T47D (cell line): ENCODE results near the gene DAB1.

Experiments
- DNase-seq, 2 experiments: peaks; one replicate each; pipeline versions ENCODE4 v3.0.0 to v3.0.0-alpha.2; 2011 to 2012; ENCODE audit warnings: low read depth in 1 of 2, low spot score in 1 of 2
- JUND ChIP-seq: IDR thresholded peaks from 2 replicates; pipeline ENCODE4 v1.6.1; 2012; ENCODE audit warnings: low read depth
- in situ Hi-C: cut with HindIII; loops from 2 replicates; pipeline ENCODE4 v1.10.0; 2016; ENCODE audit warnings: low sequenced_read_pairs, low pct_unique_long_range_greater_than_20kb

DAB1 gene

DNA sequence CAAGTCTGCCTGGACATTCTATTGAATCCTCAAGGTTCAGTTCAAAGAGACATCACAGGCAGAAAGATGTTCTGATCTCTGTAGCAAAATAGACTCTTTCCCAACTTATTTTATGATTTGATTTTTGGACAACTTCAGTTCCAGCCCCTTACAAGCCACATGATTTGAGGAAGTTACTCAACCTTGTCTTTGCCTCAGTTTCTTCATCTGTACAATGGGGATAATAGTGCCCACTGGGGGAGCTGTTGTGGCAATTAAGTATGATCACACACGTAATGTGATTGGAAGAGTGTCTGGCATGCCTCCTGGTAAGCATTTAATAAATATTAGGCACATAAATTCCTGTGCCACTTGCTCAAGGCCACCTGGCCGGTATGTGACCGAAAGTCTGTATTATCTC, 130.6 kb downstream of the DAB1 start:
- in situ Hi-C loops = no loop called here
- no peak for TF ChIP-seq JUND

DNA sequence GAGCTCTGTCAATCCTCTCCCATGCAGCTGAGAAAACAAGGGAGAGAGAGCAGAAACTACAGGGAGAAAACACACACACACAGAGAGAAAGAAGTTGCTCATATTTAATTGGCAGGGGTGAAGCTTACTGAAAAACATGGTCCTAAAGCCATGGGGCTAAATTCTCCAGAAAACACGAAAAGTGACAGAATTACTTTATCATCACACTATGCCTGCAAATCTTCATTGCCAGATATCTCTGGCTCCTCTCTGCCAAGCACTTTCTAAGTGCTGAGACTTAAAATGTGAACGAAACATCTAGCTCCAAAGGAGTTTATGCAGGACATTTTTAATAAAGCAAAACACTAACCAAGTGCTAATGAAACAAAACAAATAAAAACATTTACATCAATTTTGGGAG, 134.1 kb downstream of the DAB1 start:
- no peak for DNase-seq
- in situ Hi-C loops = no loop called here
- TF ChIP-seq JUND = no peak

More for the DNA sequence above, 130.6 kb downstream of the DAB1 start:
- DNase-seq = no peak

- in situ Hi-C loops = no loop called here
- no peak for TF ChIP-seq JUND
- DNase-seq = no peak
Measured at GRCh38 chr1:57285992-57286391, 137.9 kb downstream of the DAB1 start.

DNA sequence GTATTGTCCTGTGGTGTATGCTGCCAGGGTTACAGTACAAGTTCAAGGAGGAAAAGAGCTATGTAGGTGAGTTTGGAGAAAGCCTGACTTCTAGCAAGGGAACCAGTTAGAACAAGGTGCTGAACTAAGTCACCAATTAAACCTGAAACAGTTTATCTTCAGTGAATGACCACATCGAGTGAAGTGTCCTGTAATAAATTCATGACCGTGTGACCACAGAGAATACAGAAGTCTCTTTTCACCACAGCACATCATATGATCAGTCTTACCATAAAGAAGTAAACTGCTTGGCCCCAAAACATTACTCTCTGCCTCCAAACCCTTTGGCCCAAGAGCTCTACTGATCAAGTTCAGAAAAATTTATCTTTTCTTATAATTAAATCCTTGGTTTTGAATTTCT, 141.4 kb downstream of the DAB1 start:
- no peak for TF ChIP-seq JUND

GRCh38 chr1:57281324-57281723, 142.5 kb downstream of the DAB1 start:
- in situ Hi-C loops = no loop called here
- DNase-seq = no peak
- TF ChIP-seq JUND = no peak

More for the DNA sequence above, 141.4 kb downstream of the DAB1 start:
- in situ Hi-C loops = no loop called here
- no peak for DNase-seq

DNA sequence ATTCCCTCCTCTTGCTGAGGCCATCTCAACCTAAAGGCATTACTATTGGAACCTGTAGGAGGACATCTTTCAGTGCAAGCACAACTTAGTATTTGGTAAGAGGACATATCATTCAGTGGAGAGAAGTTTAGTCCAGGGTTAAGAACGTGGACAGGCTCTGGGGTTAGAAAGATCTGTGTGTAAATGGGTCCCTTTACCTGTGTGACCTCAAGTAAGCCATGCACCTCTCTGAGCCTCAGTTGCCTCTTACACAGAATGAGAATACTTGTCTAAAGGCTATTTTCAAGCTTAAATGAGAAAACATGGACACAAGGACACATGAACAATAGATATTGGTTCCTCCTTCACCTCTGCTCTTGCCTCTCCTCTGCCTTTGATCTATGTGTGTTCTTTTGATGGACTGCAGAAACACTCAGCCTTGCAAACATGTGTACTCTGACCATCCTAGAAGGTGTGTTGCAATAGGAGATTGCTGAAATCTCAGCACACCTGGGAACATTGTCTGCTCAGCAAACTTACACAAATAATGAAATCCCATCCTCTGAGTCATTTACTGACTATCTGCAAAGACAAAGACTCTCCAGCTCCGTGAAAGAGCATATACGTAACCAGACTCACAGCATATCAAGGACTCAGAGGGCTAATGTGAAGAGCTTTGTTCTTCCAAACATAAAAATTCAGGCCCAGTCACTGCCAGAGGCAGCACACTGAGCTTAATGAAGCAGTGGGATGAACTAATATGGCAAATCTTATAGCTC, 143.8 kb downstream of the DAB1 start:
- DNase-seq = no peak
- in situ Hi-C loops = no loop called here
- TF ChIP-seq JUND = no peak

- TF ChIP-seq JUND = no peak
- in situ Hi-C loops = no loop called here
Measured at GRCh38 chr1:57278558-57278957, 145.3 kb downstream of the DAB1 start.

GRCh38 chr1:57277681-57278080, 146.2 kb downstream of the DAB1 start:
- TF ChIP-seq JUND = no peak
- in situ Hi-C loops = no loop called here
- DNase-seq = no peak

More at GRCh38 chr1:57278558-57278957, 145.3 kb downstream of the DAB1 start:
- DNase-seq = no peak

DNA sequence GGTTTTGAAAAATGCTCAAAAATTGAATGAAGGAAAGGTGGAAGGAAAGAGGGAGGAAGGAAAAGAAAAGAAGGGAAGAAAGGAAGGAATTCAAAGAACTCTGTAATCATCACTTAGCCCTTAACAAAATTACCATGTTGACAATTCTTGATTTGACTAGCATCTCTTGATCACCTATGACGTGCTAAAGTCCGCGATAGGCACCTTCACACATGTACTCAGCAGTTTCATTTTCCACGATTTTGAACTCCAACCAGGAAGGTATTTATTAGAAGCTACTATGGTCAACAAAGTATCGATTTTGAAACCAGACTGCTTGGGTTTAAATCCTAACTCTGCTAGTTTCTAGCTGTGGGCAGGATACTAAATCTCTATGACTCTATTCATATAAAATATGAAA, 146.9 kb downstream of the DAB1 start:
- TF ChIP-seq JUND = no peak
- in situ Hi-C loops = no loop called here
- no peak for DNase-seq

- in situ Hi-C loops = no loop called here
- no peak for DNase-seq
- TF ChIP-seq JUND = no peak
Measured at GRCh38 chr1:57272601-57273000, 151.3 kb downstream of the DAB1 start.

DNA sequence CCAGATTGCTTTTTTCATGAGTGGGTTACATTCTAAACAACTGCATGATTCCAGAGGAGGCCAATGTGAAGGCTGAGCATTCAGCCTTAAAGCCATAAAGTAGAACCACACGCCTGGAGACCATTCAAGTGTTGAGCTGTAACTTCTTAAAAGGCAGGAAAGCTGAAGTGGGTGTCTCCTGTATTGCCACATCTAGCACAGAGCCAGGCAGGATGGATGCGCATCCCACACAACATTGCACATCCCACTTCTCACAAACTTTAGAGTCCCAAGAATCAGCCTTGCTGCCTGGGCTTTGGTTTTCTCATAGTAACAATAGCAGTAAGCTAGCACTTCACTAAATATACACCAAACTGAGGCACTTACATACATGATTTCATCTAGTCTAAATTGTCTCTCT, 151.7 kb downstream of the DAB1 start:
- no peak for DNase-seq
- in situ Hi-C loops = no loop called here
- TF ChIP-seq JUND = no peak

- in situ Hi-C loops = no loop called here
- no peak for TF ChIP-seq JUND
- DNase-seq = no peak
Measured at GRCh38 chr1:57270927-57271698, 152.7 kb downstream of the DAB1 start.

GRCh38 chr1:57269630-57270225, 154.1 kb downstream of the DAB1 start:
- TF ChIP-seq JUND = no peak
- no peak for DNase-seq
- in situ Hi-C loops = no loop called here
